ENCODE measurements around the gene CCDC57. TPM values are rescaled to one million over a fixed set of nuclear protein-coding genes. Genes with fewer than 3 reads are reported as not detected.

The CCDC57 gene
- total and polyA plus RNA-seq, 9 of the 15 experiments (the other 6 are each of a cell fraction or from before 2014, with no cell fraction given) = 0.83 to 36.2 (median 13.6) TPM

DNA sequence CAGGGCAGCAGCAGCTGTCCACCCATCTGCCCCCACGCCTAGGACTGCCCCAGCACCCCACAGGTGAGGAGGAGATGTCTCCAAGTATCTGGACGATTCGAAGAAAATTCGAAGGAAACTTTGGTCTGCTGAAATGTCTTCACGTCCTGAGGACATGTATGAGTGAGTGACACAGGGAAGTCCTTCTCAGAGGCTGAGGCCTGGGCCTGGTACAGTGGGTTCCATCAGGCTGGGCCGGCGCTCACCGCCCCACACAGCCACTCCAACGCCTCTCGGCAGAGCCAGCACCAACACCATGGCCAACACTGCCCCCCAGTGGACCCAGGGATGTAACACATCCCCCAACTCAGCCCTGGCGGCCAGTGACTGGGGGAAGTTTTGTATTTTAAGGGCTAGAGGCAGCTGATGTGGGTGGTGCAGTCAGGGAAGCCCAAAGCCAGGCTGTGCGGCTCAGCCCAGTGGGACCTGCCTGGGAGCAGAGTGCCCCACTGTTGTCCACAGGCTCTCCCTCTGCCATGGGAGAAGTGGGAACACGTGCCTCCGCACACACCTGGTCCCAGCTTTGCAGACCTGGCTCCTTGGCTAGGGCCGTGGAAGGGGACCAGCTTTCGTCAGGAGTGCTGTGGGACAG lies 58.8 kb downstream of the CCDC57 start (continued):
- TF ChIP-seq SP1 (CRISPR knock-in tag; IDR thresholded peaks at IDR 0.05) (peak; percentile 82), EHMT2 (IDR thresholded peaks at IDR 0.05) (no peak), ELF4 (CRISPR knock-in tag; IDR thresholded peaks at IDR 0.05) (no peak), NEUROD1 (IDR thresholded peaks at IDR 0.05; ENCODE audit: borderline replicate concordance, low read depth, low read length, partially characterized antibody) (no peak), TAF9B (IDR thresholded peaks at IDR 0.05; ENCODE audit: partially characterized antibody) (no peak), YBX1 (IDR thresholded peaks at IDR 0.05) (no peak), PYGO2 (tag; IDR thresholded peaks at IDR 0.05) (no peak), ARID2 (IDR thresholded peaks at IDR 0.05) (peak; percentile 86), KLF13 (tag; IDR thresholded peaks at IDR 0.05; ENCODE audit: borderline replicate concordance, low read depth) (no peak)
- TF ChIP-seq, protein P1, sequence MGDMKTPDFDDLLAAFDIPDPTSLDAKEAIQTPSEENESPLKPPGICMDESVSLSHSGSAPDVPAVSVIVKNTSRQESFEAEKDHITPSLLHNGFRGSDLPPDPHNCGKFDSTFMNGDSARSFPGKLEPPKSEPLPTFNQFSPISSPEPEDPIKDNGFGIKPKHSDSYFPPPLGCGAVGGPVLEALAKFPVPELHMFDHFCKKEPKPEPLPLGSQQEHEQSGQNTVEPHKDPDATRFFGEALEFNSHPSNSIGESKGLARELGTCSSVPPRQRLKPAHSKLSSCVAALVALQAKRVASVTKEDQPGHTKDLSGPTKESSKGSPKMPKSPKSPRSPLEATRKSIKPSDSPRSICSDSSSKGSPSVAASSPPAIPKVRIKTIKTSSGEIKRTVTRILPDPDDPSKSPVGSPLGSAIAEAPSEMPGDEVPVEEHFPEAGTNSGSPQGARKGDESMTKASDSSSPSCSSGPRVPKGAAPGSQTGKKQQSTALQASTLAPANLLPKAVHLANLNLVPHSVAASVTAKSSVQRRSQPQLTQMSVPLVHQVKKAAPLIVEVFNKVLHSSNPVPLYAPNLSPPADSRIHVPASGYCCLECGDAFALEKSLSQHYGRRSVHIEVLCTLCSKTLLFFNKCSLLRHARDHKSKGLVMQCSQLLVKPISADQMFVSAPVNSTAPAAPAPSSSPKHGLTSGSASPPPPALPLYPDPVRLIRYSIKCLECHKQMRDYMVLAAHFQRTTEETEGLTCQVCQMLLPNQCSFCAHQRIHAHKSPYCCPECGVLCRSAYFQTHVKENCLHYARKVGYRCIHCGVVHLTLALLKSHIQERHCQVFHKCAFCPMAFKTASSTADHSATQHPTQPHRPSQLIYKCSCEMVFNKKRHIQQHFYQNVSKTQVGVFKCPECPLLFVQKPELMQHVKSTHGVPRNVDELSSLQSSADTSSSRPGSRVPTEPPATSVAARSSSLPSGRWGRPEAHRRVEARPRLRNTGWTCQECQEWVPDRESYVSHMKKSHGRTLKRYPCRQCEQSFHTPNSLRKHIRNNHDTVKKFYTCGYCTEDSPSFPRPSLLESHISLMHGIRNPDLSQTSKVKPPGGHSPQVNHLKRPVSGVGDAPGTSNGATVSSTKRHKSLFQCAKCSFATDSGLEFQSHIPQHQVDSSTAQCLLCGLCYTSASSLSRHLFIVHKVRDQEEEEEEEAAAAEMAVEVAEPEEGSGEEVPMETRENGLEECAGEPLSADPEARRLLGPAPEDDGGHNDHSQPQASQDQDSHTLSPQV (IDR thresholded peaks at IDR 0.05) = no peak
- TF ChIP-seq, protein P2, sequence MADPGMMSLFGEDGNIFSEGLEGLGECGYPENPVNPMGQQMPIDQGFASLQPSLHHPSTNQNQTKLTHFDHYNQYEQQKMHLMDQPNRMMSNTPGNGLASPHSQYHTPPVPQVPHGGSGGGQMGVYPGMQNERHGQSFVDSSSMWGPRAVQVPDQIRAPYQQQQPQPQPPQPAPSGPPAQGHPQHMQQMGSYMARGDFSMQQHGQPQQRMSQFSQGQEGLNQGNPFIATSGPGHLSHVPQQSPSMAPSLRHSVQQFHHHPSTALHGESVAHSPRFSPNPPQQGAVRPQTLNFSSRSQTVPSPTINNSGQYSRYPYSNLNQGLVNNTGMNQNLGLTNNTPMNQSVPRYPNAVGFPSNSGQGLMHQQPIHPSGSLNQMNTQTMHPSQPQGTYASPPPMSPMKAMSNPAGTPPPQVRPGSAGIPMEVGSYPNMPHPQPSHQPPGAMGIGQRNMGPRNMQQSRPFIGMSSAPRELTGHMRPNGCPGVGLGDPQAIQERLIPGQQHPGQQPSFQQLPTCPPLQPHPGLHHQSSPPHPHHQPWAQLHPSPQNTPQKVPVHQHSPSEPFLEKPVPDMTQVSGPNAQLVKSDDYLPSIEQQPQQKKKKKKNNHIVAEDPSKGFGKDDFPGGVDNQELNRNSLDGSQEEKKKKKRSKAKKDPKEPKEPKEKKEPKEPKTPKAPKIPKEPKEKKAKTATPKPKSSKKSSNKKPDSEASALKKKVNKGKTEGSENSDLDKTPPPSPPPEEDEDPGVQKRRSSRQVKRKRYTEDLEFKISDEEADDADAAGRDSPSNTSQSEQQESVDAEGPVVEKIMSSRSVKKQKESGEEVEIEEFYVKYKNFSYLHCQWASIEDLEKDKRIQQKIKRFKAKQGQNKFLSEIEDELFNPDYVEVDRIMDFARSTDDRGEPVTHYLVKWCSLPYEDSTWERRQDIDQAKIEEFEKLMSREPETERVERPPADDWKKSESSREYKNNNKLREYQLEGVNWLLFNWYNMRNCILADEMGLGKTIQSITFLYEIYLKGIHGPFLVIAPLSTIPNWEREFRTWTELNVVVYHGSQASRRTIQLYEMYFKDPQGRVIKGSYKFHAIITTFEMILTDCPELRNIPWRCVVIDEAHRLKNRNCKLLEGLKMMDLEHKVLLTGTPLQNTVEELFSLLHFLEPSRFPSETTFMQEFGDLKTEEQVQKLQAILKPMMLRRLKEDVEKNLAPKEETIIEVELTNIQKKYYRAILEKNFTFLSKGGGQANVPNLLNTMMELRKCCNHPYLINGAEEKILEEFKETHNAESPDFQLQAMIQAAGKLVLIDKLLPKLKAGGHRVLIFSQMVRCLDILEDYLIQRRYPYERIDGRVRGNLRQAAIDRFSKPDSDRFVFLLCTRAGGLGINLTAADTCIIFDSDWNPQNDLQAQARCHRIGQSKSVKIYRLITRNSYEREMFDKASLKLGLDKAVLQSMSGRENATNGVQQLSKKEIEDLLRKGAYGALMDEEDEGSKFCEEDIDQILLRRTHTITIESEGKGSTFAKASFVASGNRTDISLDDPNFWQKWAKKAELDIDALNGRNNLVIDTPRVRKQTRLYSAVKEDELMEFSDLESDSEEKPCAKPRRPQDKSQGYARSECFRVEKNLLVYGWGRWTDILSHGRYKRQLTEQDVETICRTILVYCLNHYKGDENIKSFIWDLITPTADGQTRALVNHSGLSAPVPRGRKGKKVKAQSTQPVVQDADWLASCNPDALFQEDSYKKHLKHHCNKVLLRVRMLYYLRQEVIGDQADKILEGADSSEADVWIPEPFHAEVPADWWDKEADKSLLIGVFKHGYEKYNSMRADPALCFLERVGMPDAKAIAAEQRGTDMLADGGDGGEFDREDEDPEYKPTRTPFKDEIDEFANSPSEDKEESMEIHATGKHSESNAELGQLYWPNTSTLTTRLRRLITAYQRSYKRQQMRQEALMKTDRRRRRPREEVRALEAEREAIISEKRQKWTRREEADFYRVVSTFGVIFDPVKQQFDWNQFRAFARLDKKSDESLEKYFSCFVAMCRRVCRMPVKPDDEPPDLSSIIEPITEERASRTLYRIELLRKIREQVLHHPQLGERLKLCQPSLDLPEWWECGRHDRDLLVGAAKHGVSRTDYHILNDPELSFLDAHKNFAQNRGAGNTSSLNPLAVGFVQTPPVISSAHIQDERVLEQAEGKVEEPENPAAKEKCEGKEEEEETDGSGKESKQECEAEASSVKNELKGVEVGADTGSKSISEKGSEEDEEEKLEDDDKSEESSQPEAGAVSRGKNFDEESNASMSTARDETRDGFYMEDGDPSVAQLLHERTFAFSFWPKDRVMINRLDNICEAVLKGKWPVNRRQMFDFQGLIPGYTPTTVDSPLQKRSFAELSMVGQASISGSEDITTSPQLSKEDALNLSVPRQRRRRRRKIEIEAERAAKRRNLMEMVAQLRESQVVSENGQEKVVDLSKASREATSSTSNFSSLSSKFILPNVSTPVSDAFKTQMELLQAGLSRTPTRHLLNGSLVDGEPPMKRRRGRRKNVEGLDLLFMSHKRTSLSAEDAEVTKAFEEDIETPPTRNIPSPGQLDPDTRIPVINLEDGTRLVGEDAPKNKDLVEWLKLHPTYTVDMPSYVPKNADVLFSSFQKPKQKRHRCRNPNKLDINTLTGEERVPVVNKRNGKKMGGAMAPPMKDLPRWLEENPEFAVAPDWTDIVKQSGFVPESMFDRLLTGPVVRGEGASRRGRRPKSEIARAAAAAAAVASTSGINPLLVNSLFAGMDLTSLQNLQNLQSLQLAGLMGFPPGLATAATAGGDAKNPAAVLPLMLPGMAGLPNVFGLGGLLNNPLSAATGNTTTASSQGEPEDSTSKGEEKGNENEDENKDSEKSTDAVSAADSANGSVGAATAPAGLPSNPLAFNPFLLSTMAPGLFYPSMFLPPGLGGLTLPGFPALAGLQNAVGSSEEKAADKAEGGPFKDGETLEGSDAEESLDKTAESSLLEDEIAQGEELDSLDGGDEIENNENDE (IDR thresholded peaks at IDR 0.05; ENCODE audit: low read depth, low read length) = no peak
- TF ChIP-seq, protein P3, sequence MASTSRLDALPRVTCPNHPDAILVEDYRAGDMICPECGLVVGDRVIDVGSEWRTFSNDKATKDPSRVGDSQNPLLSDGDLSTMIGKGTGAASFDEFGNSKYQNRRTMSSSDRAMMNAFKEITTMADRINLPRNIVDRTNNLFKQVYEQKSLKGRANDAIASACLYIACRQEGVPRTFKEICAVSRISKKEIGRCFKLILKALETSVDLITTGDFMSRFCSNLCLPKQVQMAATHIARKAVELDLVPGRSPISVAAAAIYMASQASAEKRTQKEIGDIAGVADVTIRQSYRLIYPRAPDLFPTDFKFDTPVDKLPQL (IDR thresholded peaks at IDR 0.05; ENCODE audit: extremely low read depth, insufficient read length) = no peak
